Measurements from ENCODE around the gene PLXNB2.

The PLXNB2 gene

GRCh38 chr22:50227579-50228215 lies 79.7 kb downstream of the PLXNB2 start:
- H3K4me1 ChIP-seq (ENCODE audit: control insufficient read depth, insufficient read depth, low read length): no peaks in the 10 kb centered on the region
- no peak overlapping the region for H3K27ac ChIP-seq (ENCODE audit: extremely low read depth, low read depth, low read length)
- ChIA-PET CTCF (interaction anchor here (0.6 to 0.7 kb wide), 3 partner anchors 9 to 440 kb away, joined by 4 read pairs; no protein-coding TSS in a partner anchor), POLR2A (no interaction called here)
- no peak overlapping the region for H3K4me3 ChIP-seq (ENCODE audit: low read depth, low read length)
- H3K36me3 ChIP-seq (ENCODE audit: control insufficient read depth in 2 of 2, insufficient read depth in 1 of 2, low read length in 2 of 2): peaks cover 37 to 74% of the 10 kb centered on the region in 2 experiments
- H3K9me3 ChIP-seq (ENCODE audit: control insufficient read depth, insufficient read depth, low read depth, low read length): no peaks in the 10 kb centered on the region
- TF ChIP-seq ZNF645 (tag by site-specific recombination; IDR thresholded peaks at IDR 0.05) (no peak), TRIM28 (IDR thresholded peaks at IDR 0.05; ENCODE audit: borderline replicate concordance, low read length) (no peak), ZNF549 (tag by site-specific recombination; IDR thresholded peaks at IDR 0.05) (no peak), KLF16 (tag by site-specific recombination; IDR thresholded peaks at IDR 0.05) (no peak)

GRCh38 chr22:50226875-50227165 lies 80.6 kb downstream of the PLXNB2 start:
- no peaks in the 10 kb centered on the region for H3K4me1 ChIP-seq (ENCODE audit: control insufficient read depth, insufficient read depth, low read length)
- H3K36me3 ChIP-seq (ENCODE audit: control insufficient read depth in 2 of 2, insufficient read depth in 1 of 2, low read length in 2 of 2): peaks cover 37 to 78% of the 10 kb centered on the region in 2 experiments
- TF ChIP-seq BCL11B (tag by site-specific recombination; IDR thresholded peaks at IDR 0.05; ENCODE audit: low read depth): no peak
- TF ChIP-seq KLF1 (tag by site-specific recombination; IDR thresholded peaks at IDR 0.05): 0 out of 2 replicates have a peak, but pooled peaks have one; percentile 1
- no peaks in the 10 kb centered on the region for H3K9me3 ChIP-seq (ENCODE audit: control insufficient read depth, insufficient read depth, low read depth, low read length)
- CTCF ChIA-PET: interaction anchor here (0.6 to 1.4 kb wide), 5 partner anchors 11 to 394 kb away, joined by 3 to 5 read pairs (median 3); no protein-coding TSS in a partner anchor
- POLR2A ChIA-PET: no interaction called here
- H3K4me3 ChIP-seq (ENCODE audit: low read depth, low read length): no peak overlapping the region
- H3K27ac ChIP-seq (ENCODE audit: extremely low read depth, low read depth, low read length): no peak overlapping the region

- TF ChIP-seq KLF1 (tag by site-specific recombination; IDR thresholded peaks at IDR 0.05) (peak; percentile 98), KLF9 (tag by site-specific recombination; IDR thresholded peaks at IDR 0.05; ENCODE audit: low read depth) (peak; percentile 56; the same call in 1 of the 2 replicates), ZNF626 (tag by site-specific recombination; IDR thresholded peaks at IDR 0.05) (no peak), KLF8 (tag by site-specific recombination; IDR thresholded peaks at IDR 0.05) (peak; percentile 40; the same call in 1 of the 2 replicates)
- POLR2A ChIA-PET: no interaction called here
- H3K36me3 ChIP-seq (ENCODE audit: control insufficient read depth in 2 of 2, insufficient read depth in 1 of 2, low read length in 2 of 2): peaks cover 32 to 83% of the 10 kb centered on the region in 2 experiments
- H3K9me3 ChIP-seq (ENCODE audit: control insufficient read depth, insufficient read depth, low read depth, low read length): no peaks in the 10 kb centered on the region
- H3K4me3 ChIP-seq (ENCODE audit: low read depth, low read length): no peak overlapping the region
- no peak overlapping the region for H3K27ac ChIP-seq (ENCODE audit: extremely low read depth, low read depth, low read length)
- CTCF ChIA-PET: interaction anchor here (0.6 to 1.4 kb wide), 4 partner anchors 12 to 395 kb away, joined by 3 to 5 read pairs (median 3); no protein-coding TSS in a partner anchor
- H3K4me1 ChIP-seq (ENCODE audit: control insufficient read depth, insufficient read depth, low read length): no peaks in the 10 kb centered on the region; the same call in 1 of the 2 replicates
These were observed 81.2 kb downstream of the PLXNB2 start for GRCh38 chr22:50226063-50226874.

- ChIA-PET CTCF (interaction anchor here (1.4 to 1.6 kb wide), 2 partner anchors 16 to 51 kb away, joined by 3 to 6 read pairs; no protein-coding TSS in a partner anchor), POLR2A (no interaction called here)
- H3K27ac ChIP-seq (ENCODE audit: extremely low read depth, low read depth, low read length): no peak overlapping the region
- no peaks in the 10 kb centered on the region for H3K9me3 ChIP-seq (ENCODE audit: control insufficient read depth, insufficient read depth, low read depth, low read length)
- 0 out of 2 replicates have a peak, but pooled peaks have one; percentile 13 for TF ChIP-seq KLF1 (tag by site-specific recombination; IDR thresholded peaks at IDR 0.05)
- no peak for TF ChIP-seq REST (tag by site-specific recombination; IDR thresholded peaks at IDR 0.05)
- H3K4me1 ChIP-seq (ENCODE audit: control insufficient read depth, insufficient read depth, low read length): no peaks in the 10 kb centered on the region; the same call in 1 of the 2 replicates
- peaks cover 24 to 92% of the 10 kb centered on the region in 2 experiments for H3K36me3 ChIP-seq (ENCODE audit: control insufficient read depth in 2 of 2, insufficient read depth in 1 of 2, low read length in 2 of 2)
- H3K4me3 ChIP-seq (ENCODE audit: low read depth, low read length): no peak overlapping the region
These were observed 82.1 kb downstream of the PLXNB2 start for GRCh38 chr22:50225200-50225969.

All from HEK293 (cell line).